GM19395 (cell line): Measurements from ENCODE around the gene ATXN1.
"Not testable (repeated sequence)": the region's sequence is repeated elsewhere in the genome, so short reads cannot be mapped to it uniquely, and the experiment has no call there.

ENCODE experiments used
- ATAC-seq: cut with Tn5 transposase; IDR thresholded peaks from one replicate; pipeline ENCODE4 v1.9.1; 2021; ENCODE audit warnings: mild to moderate bottlenecking, moderate library complexity; ENCODE audit not compliant: unreplicated experiment

The ATXN1 gene

DNA sequence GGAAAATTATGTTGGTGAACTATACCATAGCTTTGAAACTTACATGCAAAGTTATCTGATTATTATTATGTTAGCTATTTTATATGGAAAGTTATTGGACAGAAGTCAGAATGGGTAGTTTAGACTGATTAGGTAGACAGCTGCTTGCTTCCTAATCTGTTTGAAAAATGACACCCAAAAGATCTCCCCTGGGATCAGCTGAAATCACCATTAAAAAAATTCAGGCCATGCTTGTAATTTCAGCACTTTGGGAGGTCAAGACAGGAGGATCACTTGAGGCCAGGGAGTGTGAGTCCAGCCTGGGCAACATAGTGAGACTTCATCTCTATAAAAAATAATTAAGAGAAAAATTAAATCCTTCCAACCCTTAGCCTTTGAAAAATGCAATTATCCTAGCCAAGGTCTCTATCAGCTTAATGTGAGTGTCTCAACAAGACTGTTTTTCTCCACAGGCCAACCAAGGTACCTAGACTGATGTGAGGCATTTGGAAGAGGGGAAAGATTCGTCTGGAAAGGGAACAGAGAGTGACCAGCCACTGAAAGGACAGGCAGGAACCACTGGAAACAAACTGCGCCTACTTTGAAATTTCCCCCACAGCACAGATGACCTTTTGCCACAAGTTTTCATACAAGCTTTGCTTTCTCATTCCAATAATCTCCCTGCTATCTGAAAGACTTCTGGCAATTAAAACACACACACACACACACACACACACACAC, 290.6 kb downstream of the ATXN1 start:
- no peak for ATAC-seq

DNA sequence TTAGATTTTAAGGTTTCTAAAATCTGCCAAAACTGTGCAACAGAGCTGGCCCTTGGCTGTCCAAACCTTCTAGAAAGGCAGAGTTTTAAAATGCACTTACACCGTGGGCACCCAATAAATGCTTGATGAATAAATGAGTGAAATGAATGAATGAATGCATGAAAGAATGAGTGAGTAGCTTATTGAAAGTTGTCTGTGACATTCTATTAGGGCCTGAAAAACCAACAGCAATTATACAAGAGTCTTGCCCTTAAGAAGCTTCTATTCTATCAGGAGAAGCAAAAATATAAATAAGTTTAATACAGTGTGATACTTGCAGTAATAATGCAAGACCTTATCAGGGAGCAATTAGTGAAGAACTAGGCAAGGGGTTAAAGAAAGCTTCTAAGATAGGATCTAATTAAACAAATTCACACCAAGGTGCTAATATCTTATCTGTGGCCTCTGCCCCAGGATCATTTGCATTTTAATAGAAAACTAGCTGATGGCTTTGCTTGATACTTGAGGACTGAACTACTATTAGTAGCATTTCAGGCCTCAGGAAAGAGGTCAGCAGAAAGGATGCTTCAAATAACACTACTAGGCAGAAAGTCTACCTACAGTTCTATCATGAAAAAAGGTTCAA, 292.2 kb downstream of the ATXN1 start:
- ATAC-seq = no peak

DNA sequence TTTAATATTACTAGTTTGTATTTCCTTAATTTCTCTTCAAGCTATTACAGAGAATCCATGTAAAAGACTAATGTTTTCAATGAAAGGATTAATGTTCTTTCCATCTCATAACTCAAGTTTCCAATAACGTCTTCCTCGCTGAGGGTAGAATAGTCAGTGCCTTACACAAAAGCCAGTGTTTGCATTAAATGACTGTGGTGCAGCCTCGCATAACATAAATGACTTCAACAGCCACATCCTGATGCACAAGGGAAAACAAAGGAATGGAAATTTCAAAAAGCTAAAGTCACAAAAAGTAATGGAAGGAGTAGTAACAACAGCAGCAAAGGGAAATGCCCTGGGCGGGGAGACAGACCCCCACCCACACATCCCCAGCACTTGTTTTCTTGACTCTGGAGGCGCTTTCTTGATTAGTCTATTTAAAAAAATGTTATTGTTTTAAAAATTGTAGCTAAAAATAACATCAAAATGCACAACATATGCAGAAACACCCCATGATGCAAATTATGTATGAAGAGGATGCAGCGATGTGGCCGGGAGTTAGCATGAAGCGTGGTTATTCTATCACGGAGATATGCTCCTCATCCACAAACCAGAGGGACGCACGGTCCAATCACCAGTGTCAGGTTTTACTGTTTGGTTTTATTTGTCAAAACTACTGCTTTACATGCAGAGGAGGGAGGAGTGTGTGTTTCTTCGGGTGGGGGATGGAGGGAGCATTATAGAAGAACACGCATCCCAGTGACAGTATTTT, 294.3 kb downstream of the ATXN1 start:
- ATAC-seq = no peak

DNA sequence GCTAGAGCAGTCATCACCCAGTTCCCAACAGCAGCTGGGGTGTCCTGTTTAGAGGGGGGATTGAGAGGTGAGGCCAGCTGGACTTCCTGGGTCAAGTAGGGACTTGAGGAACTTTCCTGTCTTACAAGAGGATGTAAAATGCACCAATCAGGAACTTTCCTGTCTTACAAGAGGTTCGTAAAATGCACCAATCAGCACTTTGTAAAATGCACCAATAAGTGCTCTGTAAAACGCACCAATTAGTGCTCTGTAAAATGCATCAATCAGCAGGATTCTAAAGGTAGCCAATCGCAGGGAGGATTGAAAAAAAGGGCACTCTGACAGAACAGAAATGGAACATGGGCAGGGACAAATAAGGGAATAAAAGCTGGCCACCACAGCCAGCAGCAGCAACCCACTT, 297.2 kb downstream of the ATXN1 start:
- ATAC-seq = no peak

DNA sequence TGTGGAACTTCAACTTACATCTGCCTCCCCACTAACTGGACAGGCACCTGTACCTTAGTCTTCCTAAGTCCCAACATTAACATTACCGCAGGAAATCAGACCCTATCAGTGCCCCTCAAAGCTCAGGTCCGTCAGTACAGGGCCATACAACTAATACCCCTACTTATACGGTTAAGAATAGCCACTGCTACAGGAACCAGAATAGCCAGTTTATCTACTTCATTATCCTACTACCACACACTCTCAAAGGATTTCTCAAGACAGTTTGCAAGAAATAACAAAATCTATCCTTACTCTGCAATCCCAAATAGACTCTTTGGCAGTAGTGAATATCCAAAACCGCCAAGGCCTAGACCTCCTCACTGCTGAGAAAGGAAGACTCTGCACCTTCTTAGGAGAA, 298.0 kb downstream of the ATXN1 start:
- ATAC-seq = not testable (repeated sequence)

DNA sequence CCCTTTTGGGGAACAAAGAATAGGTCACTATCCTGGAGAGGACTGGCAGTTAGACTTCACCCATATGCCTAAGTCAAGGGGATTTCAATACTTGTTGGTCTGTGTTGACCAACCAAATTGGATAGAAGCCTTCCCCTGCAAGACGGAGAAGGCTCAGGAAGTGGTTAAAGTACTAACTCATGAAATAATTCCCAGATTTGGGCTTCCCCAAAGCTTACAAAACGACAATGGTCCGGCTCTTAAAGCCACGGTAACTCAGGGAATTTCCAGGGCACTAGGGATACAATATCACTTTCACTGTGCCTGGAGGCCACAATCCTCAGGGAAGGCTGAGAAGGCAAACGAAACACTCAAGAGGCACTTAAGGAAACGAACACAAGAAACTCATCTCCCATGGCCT, 299.8 kb downstream of the ATXN1 start:
- no peak for ATAC-seq

DNA sequence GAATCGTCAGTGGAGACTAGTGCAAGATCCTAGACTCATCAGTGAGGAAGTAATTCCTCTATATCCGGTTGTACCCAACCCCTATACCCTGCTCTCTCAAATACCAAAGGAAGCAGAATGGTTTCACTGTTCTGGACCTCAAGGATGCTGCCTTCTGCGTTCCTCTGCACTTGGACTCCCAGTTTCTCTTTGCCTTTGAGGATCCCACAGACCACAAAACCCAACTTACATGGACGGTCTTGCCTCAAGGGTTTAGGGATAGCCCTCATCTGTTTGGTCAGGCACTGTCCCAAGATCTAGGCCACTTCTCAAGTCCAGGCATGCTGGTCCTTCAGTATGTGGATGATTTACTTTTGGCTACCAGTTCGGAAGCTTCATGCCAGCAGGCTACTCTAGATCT, 301.8 kb downstream of the ATXN1 start:
- not testable (repeated sequence) for ATAC-seq

DNA sequence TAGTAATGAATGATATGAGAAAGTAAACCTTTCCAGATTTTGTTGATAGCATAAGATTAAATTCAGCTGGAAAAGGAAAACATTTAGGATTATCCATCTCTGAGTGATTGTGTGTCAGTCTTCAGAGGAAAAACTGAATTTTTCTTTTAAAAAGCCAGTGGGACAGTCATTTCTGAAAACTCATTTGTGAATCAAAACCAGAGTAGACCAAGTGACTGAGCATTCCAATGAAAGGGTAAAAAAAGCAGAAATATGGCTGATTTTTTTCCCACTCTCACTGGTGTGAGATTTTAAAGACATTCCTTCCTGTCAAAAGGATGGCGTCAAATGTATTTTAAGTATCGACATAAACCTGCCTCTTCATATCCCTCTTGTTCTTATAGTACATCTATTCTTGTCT, 308.9 kb downstream of the ATXN1 start:
- ATAC-seq = no peak

DNA sequence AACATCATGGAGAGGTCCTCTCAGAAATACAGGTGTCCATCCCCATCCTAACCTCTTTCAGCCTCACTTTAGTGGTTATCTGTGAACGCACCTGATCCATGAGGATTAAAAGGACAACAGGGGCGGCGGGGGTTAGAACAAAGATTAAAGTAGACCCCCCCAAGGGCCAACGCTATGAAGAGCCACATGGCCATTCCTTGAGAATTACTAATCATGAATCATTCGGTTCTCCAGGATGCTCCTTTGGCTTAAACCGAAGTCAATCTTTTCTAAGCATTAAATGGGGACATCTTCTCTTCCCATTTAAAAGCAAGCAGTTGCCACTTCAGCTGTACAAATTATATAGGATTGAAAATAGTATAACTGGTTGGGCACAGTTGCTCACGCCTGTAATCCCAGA, 310.4 kb downstream of the ATXN1 start:
- ATAC-seq = no peak

DNA sequence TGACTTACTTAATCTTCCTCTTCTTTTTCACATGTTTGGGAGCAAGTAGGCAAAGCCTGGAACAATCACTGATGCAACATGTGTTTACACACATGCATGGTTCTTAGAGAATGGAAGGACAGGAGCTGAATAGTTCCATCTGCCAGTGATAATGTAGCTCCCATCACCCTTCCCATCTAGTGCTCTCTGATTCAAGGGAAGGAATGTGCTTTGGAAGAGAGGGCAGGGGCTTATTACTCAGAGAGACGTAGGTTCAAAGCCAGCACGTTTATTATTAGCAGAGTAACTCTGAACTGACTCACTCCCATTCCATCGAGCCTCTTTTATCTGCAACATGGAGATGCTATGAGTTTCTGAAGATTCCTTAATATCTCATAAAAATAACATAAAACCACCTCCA, 311.0 kb downstream of the ATXN1 start:
- no peak for ATAC-seq

DNA sequence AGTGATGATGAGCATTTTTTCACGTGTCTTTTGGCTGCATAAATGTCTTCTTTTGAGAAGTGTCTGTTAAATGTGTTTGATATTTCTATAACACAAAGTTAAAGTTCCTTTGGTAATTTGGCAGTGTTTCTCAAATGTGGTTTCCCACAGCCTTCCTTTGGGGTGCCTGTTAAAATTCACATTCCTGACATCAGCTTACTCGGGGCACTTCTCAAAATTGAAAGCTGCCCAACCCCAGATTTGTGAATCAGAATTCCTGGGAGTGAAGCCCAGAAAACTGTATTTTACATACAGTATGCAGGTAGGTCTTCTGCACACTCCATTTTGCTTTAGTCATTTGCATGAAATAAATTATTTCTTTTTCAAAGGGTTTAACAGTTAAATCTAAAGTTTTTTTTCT, 315.0 kb downstream of the ATXN1 start:
- ATAC-seq = no peak

DNA sequence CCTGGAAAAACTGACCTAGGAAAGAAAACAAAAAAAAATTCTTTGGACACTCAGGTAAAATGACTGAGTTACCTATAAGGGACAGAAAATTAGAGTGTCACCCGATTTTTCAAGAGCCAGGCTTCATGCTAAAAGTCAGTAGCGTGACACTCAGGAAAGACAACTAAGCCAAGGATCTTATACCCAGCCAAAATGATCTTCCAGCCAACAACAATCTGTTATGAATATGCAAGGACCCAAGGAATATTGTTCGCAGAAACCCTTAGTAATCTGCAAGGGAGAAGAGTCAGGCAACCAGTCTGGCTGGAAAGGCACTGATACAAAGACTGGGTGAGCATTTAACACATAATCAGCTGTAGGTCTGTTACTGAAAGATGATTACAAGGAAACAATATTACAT, 319.2 kb downstream of the ATXN1 start:
- ATAC-seq = no peak

DNA sequence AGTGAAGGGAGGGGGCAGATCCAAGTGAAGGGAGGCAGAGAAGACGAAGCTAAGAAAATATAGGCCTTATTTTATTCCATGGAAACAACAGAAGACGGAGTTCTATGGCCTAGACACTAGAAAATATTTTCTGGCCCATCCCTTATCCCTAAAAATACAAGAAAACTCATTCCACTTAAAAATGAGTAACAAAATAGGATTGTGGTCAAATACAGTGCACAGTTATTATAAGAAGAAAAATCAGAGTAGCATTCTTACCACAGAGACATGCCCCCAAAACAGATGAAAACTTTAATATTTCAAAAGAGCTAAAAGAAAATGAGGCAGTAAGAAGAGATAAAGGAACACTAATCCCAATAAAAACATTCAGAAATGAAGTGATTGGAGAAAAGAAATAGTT, 320.0 kb downstream of the ATXN1 start:
- ATAC-seq = no peak

DNA sequence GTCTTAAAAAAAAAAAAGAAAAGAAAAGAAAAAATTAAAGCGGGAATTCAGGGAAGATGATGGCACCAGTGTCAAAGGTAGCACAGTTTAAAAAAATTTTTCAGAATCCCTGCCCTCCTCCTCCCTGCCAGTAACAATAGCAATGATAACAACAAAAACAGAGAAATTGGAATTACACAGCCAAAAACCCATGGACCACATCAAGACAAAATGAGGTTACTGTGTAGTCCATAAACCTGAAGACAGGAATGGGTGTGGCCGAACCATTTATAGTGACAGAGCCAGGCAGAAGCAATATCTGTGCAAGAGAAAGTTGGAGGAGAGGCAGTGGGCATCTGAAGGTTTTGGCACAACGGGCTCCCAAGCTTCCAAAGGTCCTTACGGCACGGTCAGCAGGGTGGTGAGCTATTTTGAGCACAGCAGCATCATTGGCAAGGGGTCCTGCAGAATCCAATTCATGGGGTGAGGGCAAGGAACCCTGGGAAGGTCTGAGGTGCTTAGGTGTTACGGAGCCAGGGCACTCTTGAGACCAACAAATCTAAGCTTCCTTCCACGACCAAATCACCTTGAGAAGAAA, 320.5 kb downstream of the ATXN1 start:
- no peak for ATAC-seq

DNA sequence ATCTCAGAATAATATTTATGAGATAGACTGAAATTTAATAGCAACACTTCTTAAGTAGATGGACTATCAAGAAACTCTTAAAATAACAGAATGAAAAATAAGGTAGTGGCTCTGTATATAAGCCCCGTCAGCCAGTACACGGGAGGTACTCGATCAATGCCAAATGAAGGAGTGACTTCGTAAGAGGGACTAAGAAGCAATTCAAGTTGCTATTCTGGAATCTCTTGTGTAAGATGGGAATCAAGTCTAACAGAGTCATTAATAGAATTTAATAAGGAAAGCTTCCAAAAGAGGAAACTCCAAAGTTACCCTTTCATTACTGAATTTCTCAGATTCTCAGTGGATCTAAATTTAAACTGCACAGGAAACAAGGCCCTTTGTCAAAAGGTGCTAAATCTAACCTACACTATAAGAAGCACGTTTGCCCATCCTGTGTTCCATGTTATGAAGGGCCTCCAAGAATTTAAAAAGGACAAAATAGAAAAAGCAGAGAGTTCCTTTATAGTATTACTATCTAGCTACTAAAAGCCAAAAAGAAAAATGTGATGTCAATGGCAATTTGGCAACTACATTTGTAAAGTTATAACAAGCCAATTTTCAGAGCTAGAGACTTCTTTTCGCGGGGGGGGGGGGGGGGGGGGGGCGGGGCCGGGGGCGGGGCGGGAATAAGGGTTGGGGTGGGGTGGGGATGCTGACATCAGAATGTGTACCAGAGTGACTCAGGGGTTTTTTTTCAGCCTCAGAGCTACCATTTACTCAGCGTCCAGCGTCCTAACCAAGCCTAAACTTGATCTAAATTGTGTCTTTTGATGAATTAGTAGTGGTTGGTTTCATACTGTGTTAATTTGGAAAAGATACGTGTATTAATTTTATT, 322.3 kb downstream of the ATXN1 start:
- no peak for ATAC-seq

DNA sequence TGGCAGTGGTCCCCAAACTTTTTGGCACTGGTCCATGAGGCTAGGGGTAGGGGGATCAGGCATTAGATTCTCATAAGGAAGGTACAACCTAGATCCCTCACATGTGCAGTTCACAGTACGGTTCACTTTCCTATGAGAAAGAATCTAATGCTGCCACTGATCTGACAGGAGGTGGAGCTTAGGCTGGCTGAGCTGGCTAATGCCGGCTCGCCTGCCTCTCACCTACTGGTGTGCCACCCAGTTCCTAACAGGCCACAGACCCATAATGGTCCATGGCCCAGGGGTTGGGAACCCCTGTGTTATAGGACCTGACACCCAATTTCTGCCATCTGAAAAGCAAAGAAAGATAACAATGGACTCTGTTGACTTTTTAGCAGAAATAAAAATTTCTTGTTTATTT, 323.3 kb downstream of the ATXN1 start:
- ATAC-seq = no peak

DNA sequence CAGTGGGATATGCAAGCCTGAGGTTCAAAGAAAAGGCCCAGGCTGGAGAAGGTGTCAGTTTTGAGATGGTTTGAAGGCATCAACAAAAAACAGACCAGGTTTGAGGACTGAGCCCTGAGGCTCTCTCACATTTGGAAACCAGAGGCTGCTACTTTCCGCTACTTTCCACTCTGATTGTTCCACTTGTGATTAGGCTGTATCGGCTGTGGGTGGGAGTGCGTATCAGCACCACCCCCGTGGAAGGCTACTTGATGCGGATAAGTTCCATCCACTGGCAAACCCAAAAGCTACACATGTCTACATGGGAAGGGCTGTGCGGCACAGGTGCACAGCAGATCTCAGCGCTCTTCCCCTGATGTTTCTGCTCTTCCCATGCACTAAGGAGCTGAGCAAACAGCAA, 324.2 kb downstream of the ATXN1 start:
- no peak for ATAC-seq

DNA sequence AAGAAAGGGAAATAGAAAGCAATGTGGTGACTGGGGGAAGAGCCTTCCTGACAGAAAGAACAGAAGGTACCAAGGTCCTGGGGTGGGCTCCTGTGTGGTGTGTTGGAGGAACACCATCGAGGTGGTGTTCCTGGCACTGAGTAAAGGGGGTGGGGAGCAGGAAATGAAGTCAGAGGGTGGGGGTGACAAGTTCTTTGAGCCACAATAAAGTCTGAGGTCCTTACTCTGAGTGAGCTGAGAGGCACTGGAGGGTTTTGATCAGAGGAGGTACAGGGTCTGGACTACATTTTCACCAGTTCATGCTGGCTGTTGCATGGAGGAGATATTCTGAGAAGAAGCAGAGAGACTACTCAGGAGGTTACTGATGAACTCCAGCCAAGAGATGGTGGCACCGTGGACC, 324.7 kb downstream of the ATXN1 start:
- no peak for ATAC-seq

DNA sequence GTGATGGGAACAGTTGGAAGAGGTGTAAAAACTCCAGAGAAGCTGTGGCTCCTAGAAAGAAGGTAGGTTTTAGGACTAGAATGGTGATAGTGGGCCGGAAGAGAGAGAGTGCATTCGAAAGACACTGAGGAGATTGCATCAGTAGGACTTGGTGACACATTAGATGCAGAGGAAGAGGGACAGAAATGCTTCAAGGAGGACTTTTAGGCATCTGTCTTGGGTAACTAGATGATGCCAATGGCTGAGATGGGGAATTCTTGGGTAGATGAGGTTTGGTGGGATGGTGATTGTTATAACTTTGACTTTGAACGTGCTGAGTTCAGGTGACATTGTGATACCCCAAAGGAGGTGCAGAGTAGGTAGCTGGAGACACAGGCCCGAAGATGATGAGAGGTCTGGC, 326.4 kb downstream of the ATXN1 start:
- ATAC-seq = no peak

DNA sequence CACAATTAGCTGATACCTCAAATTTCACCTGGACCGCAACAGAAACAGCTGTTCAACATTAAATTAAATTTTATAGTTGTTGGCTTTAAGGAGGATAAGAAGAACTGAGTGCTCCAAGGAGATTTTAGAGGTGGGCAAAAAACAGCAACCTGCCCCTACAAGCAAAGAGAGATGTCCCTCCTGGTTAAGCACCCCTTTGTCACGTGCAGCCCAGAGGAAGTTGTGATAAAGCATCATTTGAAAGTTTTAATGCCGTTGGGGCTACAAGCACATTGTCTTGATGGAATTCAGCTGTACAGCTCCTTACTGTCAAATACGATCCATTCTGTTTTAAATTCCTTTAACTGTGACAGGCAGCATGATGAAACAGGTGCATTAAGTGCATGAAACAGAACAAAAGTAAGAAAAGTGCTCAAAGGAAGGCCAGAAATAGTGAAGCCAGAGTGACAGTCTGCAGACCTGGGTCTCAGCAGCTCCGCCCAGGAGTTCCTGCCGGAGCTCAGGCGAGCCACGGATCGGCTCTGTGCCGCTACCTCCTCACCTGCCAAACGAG, 327.8 kb downstream of the ATXN1 start:
- no peak for ATAC-seq
